Putamen (tissue), 1 donor: ENCODE results near the gene CLCN1.

ENCODE experiments used
- DNase-seq: peaks from one replicate; pipeline ENCODE4 v3.0.0-alpha.2; 2016; ENCODE audit warnings: low spot score

CLCN1 gene

GRCh38 chr7:143337216-143337615, 21.3 kb downstream of the CLCN1 start:
- DNase-seq = no peak

DNA sequence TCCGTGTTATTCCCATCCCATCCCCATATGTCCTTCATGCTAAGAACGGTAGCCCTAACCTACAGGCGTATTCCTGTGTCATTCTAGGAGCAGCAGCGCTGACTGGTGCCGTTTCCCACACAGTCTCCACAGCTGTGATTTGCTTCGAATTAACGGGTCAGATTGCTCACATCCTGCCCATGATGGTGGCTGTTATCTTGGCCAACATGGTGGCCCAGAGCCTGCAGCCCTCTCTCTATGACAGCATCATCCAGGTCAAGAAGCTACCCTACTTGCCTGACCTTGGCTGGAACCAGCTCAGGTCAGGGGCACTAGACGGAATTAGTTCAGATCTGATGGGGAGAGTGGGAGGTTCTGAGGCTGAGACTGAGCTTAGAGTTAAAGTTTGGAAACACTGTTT, 25.9 kb downstream of the CLCN1 start:
- DNase-seq = no peak

DNA sequence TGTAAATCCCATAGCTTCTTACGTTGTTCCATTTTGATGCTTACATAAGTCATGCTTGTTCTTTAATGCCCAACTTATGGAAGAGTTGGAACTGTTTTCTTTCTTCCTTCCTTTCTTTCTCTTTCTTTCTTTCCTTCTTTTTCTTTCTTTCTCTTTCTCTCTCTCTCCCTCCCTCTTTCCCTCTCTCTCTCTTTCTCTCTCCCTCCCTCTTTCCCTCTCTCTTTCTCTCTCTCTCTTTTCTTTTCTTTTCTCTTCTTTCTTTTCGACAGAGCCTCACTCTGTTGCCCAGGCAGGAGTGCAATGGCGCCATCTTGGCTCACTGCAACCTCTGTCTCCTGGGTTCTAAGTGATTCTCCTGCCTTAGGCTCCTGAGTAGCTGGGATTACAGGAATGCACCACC, 27.7 kb downstream of the CLCN1 start:
- no peak for DNase-seq

DNA sequence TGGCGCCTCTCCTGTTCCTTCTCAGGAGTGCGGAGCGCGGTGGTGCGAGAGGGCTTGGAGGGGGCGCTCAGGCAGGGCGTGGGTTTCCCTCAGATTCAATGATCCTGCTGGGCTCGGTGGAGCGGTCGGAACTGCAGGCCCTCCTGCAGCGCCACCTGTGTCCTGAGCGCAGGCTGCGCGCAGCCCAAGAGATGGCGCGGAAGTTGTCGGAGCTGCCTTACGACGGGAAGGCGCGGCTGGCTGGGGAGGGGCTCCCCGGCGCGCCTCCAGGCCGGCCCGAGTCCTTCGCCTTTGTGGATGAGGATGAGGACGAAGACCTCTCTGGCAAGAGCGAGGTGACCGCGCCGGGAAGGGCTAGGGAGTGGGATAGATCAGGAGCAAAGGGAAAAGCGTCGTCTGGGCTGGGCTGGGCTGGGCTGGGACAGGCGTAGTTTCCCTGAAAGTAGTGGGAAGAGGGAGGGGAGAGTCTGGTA, 29.6 kb downstream of the CLCN1 start:
- DNase-seq = no peak

GRCh38 chr7:143346018-143346417, 30.1 kb downstream of the CLCN1 start:
- DNase-seq = no peak

DNA sequence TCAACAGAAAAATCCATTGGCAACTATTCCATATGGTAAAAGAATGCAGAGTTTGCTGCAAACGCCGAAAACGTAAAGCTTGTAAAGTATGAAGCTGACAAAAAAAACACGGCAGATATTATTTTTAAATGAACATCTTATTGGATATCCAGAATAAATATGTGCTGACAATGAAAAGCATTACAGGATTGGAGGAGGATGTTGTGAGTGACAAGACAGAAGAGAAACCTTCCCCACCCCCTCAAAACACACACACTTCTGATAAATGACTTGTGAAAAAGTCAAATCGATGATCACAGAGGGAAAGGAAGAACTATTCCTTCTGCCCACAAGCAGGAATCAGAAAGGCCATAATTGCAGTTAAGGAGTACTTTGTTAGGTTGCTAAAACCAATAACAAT, 32.0 kb downstream of the CLCN1 start:
- no peak for DNase-seq

- DNase-seq = no peak
Observed at GRCh38 chr7:143351060-143351459, 35.1 kb downstream of the CLCN1 start.

GRCh38 chr7:143351574-143351973, 35.7 kb downstream of the CLCN1 start:
- DNase-seq = no peak

DNA sequence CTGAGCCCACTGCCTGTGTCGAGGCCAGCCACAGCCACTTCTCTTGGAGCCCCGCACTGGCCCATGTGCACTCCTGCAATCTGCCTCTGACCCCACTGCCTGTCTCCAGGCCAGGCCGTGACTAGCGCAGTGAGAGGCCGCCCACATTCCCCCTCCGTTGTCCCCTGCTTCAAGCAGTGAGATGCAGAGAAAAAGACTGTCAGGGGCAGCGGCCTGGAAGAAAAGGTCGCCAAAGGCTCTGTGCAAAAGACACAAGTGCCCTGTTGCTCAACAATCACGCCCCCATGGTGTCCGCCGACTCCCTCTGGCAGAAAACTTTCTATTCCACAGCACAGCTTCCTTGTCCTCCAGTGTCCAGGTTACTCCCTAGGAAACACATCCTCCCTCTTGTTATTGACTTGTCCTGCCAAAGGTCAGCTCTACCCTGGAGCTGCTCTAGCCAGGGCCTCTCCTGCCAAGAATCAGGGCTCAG, 36.7 kb downstream of the CLCN1 start:
- no peak for DNase-seq

GRCh38 chr7:143354376-143354775, 38.5 kb downstream of the CLCN1 start:
- no peak for DNase-seq

- no peak for DNase-seq
Observed at GRCh38 chr7:143354965-143355364, 39.1 kb downstream of the CLCN1 start.

DNA sequence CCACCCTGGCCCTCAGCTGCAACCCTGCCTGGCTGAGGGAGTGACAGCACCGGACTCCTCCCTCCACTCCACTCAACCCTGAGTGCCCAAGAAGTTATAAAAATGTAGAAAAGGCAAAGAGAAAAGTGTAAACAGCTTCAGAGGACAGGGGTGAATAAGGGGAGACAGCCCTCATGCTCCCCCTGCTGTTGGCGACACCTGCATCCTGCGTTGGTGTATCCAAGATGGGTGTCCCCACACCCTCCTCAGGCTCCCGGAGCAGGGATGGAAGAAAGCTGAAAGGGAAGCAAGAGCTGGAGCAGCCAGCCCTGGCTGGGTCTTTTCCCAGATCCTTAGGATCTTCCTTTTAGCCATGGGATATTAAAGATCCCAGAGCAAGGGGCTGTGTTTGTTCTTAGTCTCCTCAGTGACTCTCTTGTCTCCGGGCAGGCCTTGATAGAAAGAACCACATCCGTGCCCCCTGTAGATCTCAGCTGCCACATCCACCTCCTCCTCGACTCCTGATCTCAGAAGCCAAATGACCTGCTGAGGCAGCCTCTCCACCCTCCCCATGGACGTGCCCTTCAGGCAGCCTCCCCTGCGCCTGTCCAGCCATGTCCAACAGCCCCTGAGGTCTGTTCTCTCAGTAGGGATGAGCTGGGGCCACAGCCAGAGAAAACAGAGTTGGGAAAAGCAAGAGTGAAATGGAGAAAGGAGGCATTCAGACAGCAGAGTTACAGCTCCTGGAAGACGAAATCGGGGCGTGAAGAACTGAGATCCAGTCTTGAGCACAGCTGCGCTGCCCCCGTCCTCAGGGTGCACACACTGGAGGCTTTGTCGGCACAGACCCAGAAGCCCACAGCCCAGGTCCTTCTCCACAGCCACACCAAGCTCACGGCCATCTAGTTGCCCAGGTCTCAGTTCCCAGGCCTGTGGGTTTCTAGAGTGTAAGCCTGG, 39.8 kb downstream of the CLCN1 start:
- DNase-seq = no peak

DNA sequence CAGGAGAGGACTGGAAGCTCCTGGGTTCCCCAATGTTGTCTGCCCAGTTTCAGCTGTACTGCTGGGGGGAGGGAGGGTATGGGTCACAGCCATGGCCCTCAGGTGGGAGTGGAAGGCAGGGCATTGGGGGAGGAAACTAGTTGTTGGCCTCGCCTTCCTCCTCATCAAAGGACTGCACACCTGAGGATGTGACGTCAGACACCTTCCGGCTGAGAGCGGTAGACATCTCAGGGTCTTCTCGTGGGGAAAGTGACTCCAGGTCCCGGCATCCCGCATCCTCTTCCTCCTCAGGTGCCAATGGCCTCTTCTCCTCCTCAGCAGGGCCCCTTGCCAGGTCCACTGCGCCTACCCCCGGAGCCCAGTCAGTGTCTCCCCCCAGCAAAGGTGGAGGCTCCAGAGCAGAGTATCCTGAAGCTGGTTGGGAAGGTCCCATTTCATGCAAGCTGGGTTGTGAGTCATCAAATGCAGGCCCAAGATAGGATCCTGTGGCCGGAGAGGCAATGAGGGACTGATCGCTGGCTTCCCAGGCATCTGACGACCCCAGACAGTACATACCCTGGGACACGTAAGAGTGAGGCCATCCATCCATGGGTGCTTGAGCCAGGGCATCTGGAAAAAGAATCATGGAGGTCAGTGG, 40.6 kb downstream of the CLCN1 start:
- DNase-seq = no peak

GRCh38 chr7:143358626-143359025, 42.7 kb downstream of the CLCN1 start:
- no peak for DNase-seq

- DNase-seq = no peak
Observed at GRCh38 chr7:143359771-143360353, 44.0 kb downstream of the CLCN1 start.

GRCh38 chr7:143360788-143361551, 45.1 kb downstream of the CLCN1 start:
- no peak for DNase-seq

DNA sequence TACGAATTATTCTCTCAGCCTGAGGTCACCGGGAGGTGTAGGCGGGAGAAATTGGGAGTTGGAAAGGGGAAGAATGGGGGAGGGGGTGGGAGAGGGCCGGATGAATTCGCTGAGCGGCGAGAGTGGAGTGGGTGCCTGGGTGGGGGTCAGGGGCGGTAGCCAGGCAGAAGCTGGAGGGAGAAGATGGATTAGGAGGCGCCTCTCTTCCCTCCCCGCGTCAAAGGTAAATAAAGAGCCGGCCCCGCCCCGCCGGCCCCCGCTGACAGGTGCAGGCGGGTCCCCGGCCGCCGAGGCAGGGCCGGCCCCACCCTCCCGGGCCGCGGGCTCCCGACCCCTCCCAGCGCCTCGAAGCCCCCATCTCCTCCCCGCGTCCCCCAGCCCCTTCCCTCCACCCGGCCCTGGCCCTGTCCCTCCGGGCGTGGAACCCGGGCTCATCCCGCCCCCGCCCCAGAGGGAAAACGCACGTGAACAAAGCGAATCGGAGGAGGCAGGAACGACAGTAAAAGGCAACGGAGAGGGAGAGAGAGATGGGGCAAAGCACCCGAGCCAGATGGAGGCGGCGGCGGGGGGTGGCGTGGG, 45.7 kb downstream of the CLCN1 start:
- DNase-seq = no peak

DNA sequence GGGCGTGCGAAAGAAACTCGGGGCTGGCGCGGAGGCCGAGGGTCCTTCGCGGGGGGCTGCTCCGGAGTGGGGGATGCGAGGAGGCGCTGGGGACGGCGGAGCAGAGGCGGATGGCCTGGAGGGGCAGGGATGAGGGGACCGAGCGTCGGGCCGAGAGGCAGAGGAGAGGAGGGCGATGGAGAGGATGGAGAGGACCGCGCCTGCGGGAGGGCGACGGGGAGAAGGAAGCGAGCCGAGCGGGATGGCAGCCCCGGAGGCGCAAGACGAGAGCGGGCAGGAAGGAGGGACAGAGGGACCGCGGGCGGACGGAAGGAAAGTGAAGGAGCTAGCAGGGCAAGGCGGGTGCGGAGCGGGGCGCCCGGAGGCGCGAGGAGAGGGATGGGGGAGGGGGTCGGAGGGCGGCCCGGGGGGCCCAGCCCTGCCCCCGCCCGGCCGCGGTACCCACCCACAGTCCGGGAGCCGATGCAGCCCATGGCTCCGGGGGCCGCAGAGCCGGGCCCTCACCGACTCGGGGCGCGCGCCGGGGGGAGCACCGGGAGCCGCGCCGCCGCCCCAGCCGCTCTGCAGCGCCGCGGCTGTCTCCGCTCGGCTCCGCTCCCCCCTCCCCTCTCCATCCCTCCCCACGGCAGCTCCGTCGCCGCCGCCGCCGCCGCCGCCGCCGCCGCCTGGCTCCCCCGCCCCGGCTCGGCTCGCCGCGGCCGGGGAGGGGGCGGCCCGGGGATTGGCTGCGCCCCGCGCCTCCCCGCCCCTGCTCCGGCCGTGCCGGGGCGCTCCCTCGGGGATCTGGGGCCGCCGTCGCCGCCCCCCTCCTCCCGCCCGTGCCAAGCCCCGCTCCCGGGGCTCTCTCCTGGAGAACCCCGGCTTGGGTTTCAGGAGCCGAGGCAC, 46.5 kb downstream of the CLCN1 start, which contains the start of gene FAM131B:
TSS of gene FAM131B (minus strand) at position 583 of the 885 bp plus-strand sequence. CDS start at position 473, 110 bp downstream.
- peak; percentile 69 for DNase-seq

GRCh38 chr7:143363016-143363937, 47.4 kb downstream of the CLCN1 start:
- no peak for DNase-seq
